A549 treated with DMSO at 1 μM for 4 hours (cell line): ENCODE results near the gene PIGV. TPM values are rescaled to one million over a fixed set of nuclear protein-coding genes. Genes with fewer than 3 reads are reported as not detected.

Experiments
- total RNA-seq: library from RNA; stranded (reverse); fragments of 200-300 nt; extraction: Qiagen RNA extraction; gene quantifications from 5 replicates; pipeline ENCODE4 v1.2.3, GENCODE V29; 2022; ENCODE audit warnings: low read depth

The PIGV gene
- total RNA-seq = 4.4 to 7.8 TPM (median 6.9 TPM) in 5 replicates

GRCh38 chr1:26787706-26788514 is at the start of gene PIGV:
TSS of gene PIGV (plus strand) at chr1:26787950. CDS start at chr1:26790816, 2,866 bp downstream.

GRCh38 chr1:26826261-26827105 is 38.7 kb downstream of the PIGV start, which contains the start of gene ZDHHC18:
TSS of gene ZDHHC18 (plus strand) at chr1:26826688. CDS start at chr1:26826805, 117 bp downstream.

Other genes with a start within 250 kb of the PIGV start
- 31.2 to 35.2 TPM (median 35.0 TPM) in 5 replicates for gene ARID1A, start 91.9 kb upstream of the PIGV start, total RNA-seq
- 31.5 to 43.2 TPM (median 39.1 TPM) in 5 replicates for gene ZDHHC18, start 38.7 kb downstream of the PIGV start, total RNA-seq
- 425 to 552 TPM (median 445 TPM) in 5 replicates for gene SFN, start 75.2 kb downstream of the PIGV start, total RNA-seq
- gene GPN2, start 102.3 kb downstream of the PIGV start, total RNA-seq = 18.5 to 27.5 TPM (median 25.9 TPM) in 5 replicates
- 9.2 to 11.7 TPM (median 9.5 TPM) in 5 replicates for gene GPATCH3, start 112.5 kb downstream of the PIGV start, total RNA-seq
- 0.08 to 0.09 TPM in 2 of 5 replicates, not detected in the others for gene NR0B2, start 126.0 kb downstream of the PIGV start, total RNA-seq
- 123 to 147 TPM (median 130 TPM) in 5 replicates for gene NUDC, start 133.8 kb downstream of the PIGV start, total RNA-seq
- not detected in 5 replicates for gene KDF1, start 172.5 kb downstream of the PIGV start, total RNA-seq
- 122 to 199 TPM (median 187 TPM) in 5 replicates for gene TRNP1, start 205.7 kb downstream of the PIGV start, total RNA-seq
- gene TENT5B, start 224.9 kb downstream of the PIGV start, total RNA-seq = 0.15 to 0.97 TPM (median 0.72 TPM) in 5 replicates